Glomerular endothelial cell (primary cell): ENCODE measurements around the gene TPM1. TPM values are rescaled to one million over a fixed set of nuclear protein-coding genes. Genes with fewer than 3 reads are reported as not detected.
"Not testable (repeated sequence)": the region's sequence is repeated elsewhere in the genome, so short reads cannot be mapped to it uniquely, and the experiment has no call there.

Experiments used
- DNase-seq: peaks from one replicate; pipeline ENCODE4 v3.0.0-alpha.2; 2011; ENCODE audit warnings: low read depth, low spot score; ENCODE audit errors: extremely low read depth
- total RNA-seq: library from RNA; depleted of rRNA; stranded (reverse); fragments of >200 nt; gene quantifications from 2 replicates; pipeline ENCODE4 v1.2.3, GENCODE V29; 2015

TPM1 gene
- 476 and 748 TPM in 2 replicates for total RNA-seq

- DNase-seq = no peak
Observed at GRCh38 chr15:63041974-63042876, at the start of gene TPM1. Gene TPM1, plus strand, starts transcription at chr15:63042747. Its CDS starts 83 bp downstream, at chr15:63042830.

GRCh38 chr15:62993066-62993465 is 49.5 kb upstream of the TPM1 start:
- no peak for DNase-seq

- DNase-seq = not testable (repeated sequence)
Observed at GRCh38 chr15:62993632-62994031, 48.9 kb upstream of the TPM1 start.

GRCh38 chr15:62994439-62994838 is 48.1 kb upstream of the TPM1 start:
- no peak for DNase-seq

GRCh38 chr15:62994975-62995681 is 47.4 kb upstream of the TPM1 start:
- DNase-seq = no peak

GRCh38 chr15:62997441-62997840 is 45.1 kb upstream of the TPM1 start:
- no peak for DNase-seq

- DNase-seq = no peak
Observed at GRCh38 chr15:62998262-62998890, 44.2 kb upstream of the TPM1 start.

GRCh38 chr15:62999178-62999577 is 43.4 kb upstream of the TPM1 start:
- no peak for DNase-seq

GRCh38 chr15:62999923-63000561 is 42.5 kb upstream of the TPM1 start:
- no peak for DNase-seq

GRCh38 chr15:63000706-63001105 is 41.8 kb upstream of the TPM1 start:
- no peak for DNase-seq

- no peak for DNase-seq
Observed at GRCh38 chr15:63004211-63004610, 38.3 kb upstream of the TPM1 start.

GRCh38 chr15:63006032-63006878 is 36.3 kb upstream of the TPM1 start:
- no peak for DNase-seq

GRCh38 chr15:63008333-63009049 is 34.1 kb upstream of the TPM1 start:
- DNase-seq = no peak

- no peak for DNase-seq
Observed at GRCh38 chr15:63010386-63010785, 32.2 kb upstream of the TPM1 start.

GRCh38 chr15:63010920-63011693 is 31.4 kb upstream of the TPM1 start:
- no peak for DNase-seq

- DNase-seq = no peak
Observed at GRCh38 chr15:63012444-63012843, 30.1 kb upstream of the TPM1 start.

- peak; percentile 41 for DNase-seq
Observed at GRCh38 chr15:63013052-63013808, 29.3 kb upstream of the TPM1 start.

GRCh38 chr15:63014578-63014977 is 28.0 kb upstream of the TPM1 start:
- no peak for DNase-seq
